HG02610 (cell line): ENCODE results near the gene ABL2.
A peak's percentile ranks its signal among the peaks of the same experiment; 100 is the strongest.
"Not testable (repeated sequence)": the region's sequence is repeated elsewhere in the genome, so short reads cannot be mapped to it uniquely, and the experiment has no call there.

Experiments
- ATAC-seq: cut with Tn5 transposase; IDR thresholded peaks from one replicate; pipeline ENCODE4 v1.9.1; 2021; ENCODE audit warnings: mild to moderate bottlenecking, moderate library complexity; ENCODE audit not compliant: unreplicated experiment

The ABL2 gene

DNA sequence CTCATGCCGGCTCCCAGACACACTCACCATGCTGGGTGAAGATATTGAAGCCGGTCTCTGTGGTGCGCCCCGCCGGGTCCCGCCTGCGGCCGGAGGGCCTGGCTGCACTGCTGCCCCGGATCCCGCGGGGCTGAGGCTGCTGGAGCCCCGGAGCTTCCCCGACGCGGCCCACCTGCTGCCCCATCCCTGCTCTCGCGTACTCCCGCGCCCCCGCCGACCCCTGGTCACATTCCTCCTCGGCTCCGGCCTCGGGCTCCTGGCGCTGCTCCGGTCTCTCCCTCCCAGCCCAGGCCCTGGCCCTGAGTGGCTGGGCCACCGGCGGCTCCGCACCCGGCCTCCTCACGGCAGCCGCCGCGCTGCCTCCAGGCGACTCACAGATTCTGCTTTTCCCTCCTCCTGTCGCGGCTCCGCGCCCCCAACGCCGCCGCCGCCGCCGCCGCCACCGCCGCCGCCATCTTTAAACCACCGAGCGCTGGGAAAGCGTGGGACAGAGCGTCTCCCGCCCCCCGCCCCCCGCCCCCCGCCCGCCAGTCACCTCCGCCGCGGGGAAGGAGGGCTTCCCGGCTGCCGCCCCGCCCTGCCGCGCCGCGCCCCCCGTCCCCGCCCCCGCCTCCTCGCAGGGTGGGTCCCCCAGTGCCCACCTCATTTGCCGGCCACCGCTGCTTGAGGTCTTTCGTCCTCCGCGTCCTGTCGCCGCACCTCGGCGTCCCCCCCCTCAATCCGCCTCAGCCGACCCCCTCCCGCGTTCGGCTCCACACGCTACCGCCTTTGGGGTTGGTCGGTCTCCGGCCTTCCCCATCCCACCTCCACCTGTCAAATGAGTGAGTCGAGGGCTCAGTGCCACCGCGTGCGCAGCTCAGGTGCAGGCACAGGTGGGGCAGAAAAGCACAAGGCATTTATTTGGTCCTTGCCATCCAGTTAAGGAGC, at the start of gene ABL2:
Gene ABL2 (minus strand): TSS at position 464 of the 927 bp plus-strand sequence. CDS start 280 bp downstream, at position 184.
- peak; percentile 40 for ATAC-seq

DNA sequence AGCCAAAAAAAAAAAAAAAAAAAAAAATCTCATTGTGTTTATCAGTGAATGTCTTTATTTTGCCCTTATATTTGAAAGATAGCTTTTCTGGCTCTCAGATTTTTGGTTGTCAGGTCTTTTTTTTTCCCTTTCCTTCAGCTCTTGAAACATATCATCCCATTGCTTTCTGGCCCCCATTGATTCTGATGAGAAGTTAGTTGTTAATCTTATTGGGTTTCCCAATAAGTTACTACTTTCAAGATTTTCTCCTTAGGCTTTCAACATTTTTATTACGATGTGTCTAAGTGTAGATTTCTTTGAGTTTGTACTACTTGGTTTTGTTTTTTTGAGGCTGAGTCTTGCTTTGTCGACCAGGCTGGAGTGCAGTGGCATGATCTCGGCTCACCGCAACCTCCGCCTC, 49.4 kb upstream of the ABL2 start:
- no peak for ATAC-seq

DNA sequence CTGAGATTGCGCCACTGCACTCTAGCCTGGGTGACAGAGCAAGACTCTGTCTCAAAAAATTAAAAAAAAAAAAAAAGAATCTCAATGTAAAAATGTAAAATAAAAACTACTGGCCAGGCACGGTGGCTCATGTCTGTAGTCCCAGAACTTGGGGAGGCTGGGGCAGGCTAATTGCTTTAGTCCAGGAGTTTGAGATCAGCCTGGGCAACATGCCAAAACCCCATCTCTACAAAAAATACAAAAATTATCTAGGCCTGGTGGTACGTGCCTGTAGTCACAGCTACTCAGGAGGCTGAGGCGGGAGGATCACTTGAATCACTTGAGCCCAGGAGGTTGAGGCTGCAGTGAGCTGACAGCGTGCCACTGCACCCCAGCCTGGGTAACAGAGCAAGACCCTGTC, 44.9 kb upstream of the ABL2 start:
- not testable (repeated sequence) for ATAC-seq

DNA sequence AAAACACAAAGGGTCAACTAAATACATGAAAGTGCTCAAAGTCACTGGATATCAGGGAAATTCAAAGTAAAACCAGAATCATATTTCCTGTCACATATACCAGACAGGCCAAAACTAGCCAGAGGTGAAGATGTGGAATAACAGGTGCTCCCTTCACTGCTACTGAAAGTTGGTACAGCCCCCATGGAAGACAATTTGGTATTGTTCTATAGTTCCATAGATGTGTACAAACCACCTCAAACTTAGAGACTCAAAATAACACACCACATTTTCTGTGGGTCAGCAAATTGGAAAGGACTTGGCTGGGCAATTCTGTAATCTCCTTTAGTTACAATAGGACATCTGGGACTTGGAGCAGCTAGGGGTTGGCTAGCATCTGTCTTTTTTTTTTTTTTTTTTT, 39.6 kb upstream of the ABL2 start:
- no peak for ATAC-seq

DNA sequence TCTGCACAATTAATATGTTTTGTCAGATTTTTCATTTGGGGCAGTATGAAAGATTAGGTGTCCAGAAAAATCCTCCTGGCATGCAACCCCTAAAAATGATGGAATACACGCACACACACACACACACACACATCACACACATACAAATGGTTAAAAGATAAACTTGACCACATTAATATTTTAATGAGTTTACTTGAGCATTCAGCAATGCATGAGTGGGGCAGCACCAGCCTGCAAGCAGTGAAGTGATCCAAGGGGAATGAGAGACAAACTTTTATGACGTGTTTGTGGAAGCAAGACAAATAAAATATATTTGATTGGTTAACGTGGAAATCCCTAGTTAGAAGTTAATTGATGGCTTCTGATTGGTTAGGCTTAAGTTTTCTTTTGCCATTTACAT, 35.0 kb upstream of the ABL2 start:
- ATAC-seq, result no peak

DNA sequence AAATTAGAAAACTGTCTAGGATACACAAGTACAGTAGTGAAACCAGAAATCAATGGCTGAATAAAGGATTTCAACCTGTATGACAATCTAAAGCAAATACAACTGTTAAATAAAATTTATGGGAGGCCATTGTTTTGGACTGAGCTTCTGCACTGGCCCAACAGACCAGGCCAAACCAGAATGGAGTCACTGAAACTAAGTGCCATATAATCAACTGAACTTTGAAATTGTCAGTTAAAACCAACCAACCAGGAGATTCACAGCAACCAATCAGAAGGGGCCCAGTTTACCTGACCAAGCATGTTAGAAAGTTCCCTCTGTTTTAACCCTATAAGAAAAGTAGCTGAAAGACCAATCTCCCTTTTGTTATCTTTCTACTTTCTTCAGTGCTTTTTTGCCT, 33.6 kb upstream of the ABL2 start:
- no peak for ATAC-seq

DNA sequence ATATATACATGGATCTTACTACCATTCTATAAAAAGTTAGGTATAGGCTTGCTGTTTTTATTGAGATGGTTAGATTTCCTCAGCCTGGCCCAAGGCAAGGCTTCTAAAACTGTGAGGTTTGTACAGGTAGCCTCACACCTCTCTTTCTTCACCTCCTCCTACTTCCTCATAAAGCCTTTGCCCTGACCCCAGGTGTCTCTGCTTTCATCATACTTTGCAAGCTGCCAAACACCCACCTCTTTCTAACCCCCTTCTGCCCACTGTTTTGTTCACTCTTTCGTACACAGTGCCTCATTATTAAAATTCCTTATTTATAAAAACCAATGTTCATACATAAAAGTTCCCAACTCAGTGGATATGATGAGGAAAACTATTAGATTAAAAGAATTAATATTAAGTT, 32.7 kb upstream of the ABL2 start:
- ATAC-seq, result no peak

DNA sequence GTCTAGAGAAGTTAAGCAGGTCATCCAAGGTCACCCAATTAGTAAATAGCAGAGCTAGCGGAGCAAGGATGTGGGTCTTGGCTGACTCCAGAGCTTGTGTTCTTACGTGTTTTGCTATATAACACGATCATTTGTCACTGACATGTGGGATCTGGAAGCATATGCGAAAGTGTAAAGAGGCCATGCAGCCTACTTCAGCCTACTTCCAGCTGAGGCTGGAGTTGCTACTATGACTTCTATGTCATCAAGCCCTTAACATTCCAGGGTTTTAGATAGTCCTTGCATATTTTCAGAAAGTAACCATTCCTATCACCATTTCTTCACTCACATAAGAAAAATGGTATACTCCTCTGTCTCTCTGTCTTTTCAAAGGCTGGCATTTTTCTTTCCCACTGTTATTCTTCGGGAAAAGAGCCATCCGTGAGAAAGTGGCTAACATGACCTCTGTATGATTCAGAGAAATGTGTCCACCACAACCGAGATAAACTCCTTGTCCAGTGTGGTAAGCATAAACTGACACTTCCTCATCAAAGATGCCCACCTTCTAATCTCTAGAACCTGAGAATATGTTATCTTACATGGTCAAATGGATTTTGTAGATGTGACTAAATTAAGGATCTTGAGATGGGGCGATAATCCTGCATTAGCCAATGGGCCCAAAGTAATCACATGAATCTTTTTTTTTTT, 24.0 kb upstream of the ABL2 start:
- no peak for ATAC-seq

DNA sequence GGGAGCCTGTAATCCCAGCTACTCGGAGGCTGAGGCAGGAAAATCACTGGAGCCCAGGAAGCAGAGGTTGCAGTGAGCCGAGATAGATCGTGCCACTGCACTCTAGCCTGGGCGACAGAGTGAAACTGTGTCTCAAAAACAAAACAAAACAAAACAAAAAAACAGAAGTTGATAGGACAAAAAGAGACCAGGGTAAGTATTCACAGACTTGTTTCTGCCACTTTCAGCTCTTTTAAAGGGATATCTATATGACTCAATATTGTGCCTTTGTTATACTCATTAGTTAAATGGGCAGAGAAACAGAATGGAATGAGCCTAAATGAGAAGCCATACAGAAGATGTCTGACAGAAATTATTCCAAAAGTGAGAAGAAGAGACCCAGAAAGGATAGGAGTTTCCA, 23.1 kb upstream of the ABL2 start:
- no peak for ATAC-seq

DNA sequence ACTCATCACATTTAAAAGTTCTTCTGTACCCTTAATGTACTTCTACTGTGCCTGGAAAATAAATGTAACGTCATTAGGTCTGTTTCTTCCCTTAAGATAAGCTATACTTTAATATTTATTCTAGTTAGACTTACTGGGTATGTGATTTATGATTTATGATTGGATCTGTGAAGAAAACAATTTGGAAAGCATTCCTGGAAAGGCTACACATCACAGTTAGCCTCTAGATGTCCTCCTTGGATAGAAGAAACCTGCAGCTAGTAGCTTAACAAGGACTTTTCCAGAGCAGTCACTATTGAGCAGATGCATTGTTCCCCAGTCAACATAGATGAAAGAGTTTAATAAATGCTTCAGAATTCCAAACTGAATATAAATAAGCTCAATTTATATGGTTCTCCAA, 22.2 kb upstream of the ABL2 start:
- ATAC-seq, result no peak

DNA sequence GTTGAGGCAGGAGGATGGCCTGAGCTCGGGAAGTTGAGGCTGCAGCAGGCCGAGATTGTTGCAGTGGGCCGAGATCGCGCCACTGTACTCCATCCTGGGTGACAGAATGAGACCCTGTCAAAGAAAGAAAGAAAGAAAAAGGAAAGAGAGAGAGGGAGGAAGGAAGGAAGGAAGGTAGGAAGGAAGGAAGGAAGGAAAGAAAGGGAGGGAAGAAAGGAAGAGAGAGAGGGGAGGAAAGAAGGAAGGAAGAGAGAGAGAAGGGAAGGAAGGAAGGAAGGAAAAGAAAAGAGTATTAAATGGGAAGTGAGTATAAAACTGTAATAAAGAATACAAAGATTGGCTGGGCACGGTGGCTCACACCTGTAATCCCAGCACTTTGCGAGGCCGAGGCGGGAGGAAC, 18.4 kb upstream of the ABL2 start:
- ATAC-seq, result no peak

DNA sequence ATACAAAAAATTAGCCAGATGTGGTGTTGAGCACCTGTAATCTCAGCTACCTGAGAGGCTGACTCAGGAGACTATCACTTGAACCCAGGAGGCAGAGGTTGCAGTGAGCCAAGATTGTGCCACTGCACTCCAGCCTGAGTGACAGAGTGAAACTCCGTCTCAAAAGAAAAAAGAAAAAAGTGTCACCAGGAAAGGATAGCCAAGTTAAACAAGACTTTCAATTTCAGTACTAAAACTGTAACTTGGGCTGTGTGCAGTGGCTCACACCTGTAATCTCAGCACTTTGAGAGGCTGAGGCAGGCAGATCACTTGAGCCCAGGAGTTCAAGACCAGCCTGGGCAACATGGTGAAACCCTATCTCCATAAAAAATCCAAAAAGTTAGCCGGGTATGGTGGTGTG, 15.9 kb upstream of the ABL2 start:
- peak; percentile 65 for ATAC-seq

DNA sequence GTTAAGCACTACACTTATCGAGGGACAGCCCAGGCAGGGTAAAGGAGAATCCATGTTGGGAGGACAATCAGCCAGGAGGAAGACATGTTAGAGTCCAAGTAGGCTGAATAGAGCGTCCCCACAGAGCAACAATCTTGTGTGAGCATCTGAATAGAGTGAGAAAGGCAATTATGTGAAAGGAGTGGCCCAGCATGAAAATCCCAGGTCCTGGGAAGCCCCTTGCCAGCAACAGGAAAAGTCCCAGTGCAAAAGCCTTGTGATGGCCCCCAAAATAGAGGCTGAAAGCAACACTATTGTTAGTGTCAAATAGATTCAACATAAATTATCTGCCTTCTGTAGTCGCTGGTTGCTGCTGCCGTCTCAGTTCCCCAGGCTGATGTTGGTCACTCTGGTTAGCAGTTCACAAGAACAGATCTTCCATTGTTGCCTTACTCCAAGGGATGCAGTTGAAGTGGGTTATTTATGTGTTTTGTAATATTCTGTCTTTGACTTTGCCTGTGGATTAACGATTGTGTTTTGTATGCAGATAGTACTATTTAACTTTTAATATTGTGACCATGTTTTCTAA, 12.1 kb upstream of the ABL2 start:
- ATAC-seq, result no peak

DNA sequence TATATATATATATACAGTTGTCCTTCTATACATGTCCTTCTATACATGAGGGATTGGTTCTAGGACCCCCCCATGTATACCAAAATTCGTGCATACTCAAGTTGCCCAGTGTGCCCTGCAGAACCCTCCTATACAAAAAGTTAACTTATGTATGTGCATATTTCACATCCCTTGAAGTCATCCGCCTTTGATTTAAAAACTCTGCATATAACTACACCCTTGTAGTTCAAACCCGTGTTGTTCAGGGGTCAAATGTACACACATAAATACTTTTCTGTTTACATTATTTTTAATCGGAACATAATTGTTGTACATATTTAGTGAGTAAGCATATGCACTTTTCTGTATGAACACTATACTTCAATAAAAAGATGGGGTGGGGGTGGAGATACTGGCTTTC, 7.7 kb upstream of the ABL2 start:
- ATAC-seq, result no peak

DNA sequence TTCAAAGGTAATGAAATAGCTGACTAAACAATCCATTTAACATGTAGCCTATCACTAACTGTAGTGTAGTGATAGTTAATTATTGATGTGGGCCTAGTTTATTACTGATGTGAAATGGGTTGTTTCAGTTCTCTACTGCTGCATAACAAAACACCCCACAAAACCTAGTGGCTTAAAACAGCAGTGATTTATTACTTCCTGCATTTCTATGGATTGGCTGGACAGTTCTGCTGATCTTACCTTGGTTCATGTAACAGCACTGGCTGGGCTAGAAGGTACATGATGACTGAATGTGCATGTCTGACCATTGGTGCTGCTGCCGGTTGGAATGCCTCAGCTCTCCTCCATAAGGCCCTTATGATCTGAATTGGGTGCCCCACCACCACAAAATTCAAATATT, 5.4 kb upstream of the ABL2 start:
- ATAC-seq, result no peak

DNA sequence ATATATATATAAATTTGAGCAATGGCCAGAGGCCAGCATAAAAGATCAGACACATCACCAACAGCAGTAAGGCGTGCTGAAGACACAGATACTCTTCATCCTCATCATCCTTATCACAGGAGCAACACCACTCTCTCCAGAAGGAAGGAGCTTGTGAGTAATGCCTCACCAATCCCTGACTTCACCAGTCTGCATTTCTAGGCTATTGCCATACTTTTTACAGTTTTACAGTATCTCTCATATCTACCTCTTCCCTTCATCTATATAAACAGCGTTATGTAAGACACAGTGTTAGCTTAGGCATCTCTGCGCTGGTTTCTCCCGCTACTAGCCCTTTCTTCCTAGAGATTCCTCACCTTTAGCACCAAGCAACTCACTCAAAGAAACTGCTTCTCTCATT, 2.4 kb upstream of the ABL2 start:
- ATAC-seq, result no peak

DNA sequence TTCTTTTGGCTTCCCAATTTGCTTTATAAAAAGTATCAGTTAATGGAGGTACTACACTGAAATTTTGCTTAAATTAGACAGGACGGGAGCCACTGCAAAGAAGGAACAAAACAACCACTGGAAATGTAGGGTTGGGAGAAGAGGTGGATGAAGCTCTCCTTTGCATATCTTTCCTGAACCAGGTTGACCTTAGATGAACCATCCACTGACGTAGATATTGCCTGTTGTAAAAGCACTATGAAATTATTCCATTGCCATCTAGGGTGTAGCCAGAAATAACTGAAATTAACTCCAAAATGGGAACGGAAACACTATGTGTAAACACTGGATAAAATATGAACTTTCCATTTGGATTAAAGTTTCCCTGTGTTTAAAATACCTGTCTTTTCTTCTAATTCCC, 1.2 kb upstream of the ABL2 start:
- ATAC-seq, result no peak

DNA sequence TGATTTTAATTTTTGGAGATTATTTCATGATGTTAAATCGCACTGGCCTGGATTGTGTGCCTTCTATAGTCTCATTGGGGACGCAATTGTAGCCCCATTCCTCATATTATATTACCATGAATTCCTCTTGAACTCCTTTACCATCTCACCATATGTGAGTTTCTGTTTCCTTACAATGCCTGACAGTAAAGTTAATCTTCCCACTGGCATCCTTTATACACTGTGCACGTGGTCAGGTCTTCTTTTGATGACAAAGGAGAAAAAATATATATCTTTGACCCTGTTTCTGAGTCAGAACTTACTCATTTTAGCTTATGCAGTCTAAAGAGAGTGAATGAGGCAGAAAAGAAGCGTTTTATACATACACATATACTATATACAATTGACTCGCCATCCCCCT, 774 bp upstream of the ABL2 start:
- ATAC-seq, result no peak

DNA sequence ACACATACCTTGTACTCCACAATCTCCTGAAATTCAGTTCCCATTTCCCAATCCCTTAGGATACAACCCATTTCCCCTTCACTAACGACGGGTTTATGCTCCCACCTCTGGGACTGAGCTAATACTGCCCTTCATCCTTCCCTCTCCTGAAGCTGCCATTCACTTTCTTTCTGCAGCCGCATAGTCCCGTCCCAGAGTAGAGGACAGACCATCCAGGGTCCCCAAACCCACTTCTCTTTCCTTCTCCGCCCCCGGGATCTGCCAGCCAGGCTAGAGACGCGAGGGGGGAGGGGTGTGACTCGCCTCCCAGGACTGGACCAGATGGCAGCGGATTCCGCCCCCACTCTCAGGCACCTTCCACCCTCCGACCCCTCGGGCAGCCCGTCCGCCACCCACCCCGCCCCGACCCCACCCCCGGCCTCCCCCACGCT, 679 bp downstream of the ABL2 start:
- peak; percentile 11 for ATAC-seq

DNA sequence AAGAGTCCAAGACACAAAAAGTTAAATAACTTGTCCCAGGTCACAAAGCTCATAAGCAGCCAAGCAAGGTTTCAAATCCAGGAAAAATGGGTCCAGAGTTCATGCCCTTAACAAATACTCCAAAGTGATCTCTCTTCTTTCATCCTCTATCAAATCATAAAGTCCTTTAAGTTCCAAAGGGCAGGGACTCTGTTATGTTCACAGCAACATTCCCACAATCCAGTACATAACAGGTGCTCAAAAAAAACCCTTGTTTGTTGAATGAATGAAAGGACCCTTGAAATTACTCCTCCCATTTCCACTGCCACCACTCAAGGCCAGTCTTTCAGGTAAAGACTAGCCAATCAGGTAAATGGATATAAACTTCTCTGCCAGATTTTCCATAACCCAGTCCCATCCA, 2.7 kb downstream of the ABL2 start:
- ATAC-seq, result no peak

DNA sequence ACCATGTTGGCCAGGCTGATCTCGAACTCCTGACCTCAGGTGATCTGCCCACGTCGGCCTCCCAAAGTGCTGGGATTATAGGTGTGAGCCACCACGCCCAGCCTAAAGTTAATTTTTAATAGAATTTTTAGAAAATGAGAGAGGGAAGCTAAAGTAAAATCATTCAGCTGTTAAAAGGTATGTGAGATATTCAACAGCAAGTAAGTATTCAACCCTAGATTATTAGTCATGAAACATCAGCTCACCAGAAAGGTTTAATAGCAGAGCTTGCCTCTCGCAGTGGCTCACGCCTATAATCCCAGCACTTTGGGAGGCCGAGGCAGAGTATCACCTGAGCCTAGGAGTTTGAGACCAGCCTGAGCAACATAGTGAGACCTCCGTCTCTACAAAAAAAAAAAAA, 5.0 kb downstream of the ABL2 start:
- ATAC-seq, result not testable (repeated sequence)

DNA sequence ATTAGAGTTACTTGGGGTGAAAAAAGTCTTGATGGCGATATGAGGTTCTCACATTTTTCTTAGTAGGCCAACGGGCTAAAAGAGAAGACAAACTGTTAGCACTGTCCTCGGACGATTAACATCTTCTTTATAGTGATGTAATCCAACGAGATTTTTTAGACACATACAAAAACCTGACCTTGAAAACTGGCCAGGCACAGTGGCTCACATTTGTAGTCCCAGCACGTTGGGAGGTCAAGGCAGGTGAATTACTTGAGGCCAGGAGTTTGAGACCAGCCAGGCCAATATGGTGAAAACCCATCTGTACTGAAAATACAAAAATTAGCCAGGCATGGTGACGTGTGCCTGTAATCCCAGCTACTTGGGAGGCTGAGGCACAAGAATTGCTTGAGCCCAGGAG, 8.4 kb downstream of the ABL2 start:
- not testable (repeated sequence) for ATAC-seq
